ENCODE results near the gene CCDC33. TPM values are rescaled to one million over a fixed set of nuclear protein-coding genes. Genes with fewer than 3 reads are reported as not detected.

CCDC33 gene
- total RNA-seq, 1 experiment from 2014 or later, result 0.15 TPM

DNA sequence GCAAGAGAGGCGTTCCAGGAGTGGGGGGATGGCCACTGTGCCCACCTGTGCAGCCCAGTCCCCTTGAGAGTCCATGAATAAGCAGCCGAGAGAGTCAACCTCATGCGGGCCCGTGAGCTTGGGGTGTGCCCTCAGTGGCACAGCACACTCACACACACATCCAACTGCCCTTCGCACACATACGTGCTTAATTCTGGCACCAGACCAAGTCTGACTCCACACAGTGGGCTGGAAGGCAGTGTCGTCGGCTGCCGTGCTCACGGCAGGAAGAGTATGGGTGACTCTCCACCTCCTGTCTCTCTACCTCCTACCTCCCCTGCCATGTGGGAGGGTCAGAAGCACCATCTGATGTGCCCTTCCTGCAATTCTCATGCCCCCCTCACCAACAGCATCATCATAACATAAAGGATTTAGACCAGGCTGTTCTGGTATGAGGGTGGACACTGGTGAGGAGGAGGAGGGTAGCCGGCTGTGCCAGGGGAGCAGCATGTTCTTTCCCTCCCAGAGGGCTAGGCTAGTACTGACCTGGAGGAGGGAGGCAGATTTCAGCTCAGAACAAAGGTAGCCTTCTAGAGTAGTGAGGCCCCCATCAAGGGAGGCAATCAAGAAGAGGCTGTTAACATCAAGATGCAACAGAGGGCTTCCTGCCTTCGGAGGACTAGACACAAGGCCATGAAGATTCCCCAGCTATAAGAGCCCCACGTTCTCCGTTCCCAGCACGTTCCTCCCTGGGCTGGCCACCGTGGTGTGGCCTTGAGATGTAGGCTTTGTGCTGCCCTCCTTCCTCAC is 28.3 kb upstream of the CCDC33 start:
- Histone ChIP-seq H3K4me2 (ENCODE audit: low read length) (no peak overlapping the region), H2AFZ (ENCODE audit: low read depth, low read length, poor library complexity, severe bottlenecking) (no peak overlapping the region), H3K4me3 (replicated peaks in 1 of 2; ENCODE audit: low read depth in 1 of 2, low read length in 2 of 2) (no peak overlapping the region), H3K27me3 (ENCODE audit: insufficient read depth, low read length) (peaks cover 16% of the 10 kb centered on the region; the same call in 1 of the 2 replicates), H3K9me3 (ENCODE audit: control insufficient read depth in 1 of 2, insufficient read depth in 1 of 2, low read depth in 1 of 2, low read length in 2 of 2) (no peaks in the 10 kb centered on the region), H3K79me2 (ENCODE audit: insufficient read depth, low read length) (no peaks in the 10 kb centered on the region), H3K9me2 (ENCODE audit: insufficient read depth) (no peaks in the 10 kb centered on the region), H3K9ac (ENCODE audit: low read length) (no peak overlapping the region), H4K20me1 (ENCODE audit: insufficient read depth) (no peaks in the 10 kb centered on the region), H3K27ac (ENCODE audit: low read depth, low read length) (no peak overlapping the region), H3K4me1 (ENCODE audit: control insufficient read depth in 1 of 2, insufficient read depth in 2 of 2, low read length in 2 of 2) (peaks cover 6 to 15% of the 10 kb centered on the region in 2 experiments; a peak in 3 of 4 replicates), H3K36me3 (ENCODE audit: control insufficient read depth in 1 of 2, insufficient read depth in 2 of 2, low read length in 2 of 2) (no peaks in the 10 kb centered on the region)
- ChIA-PET RAD21 (ENCODE audit: low non-redundant PET in 1 of 2, low total read pairs in 2 of 2, uncharacterized antibody in 2 of 2, unreplicated experiment in 2 of 2) (no interaction called here), CTCF (no interaction called here), POLR2A (no interaction called here)
- BruUV-seq (replicated peaks), result no TSS peak
- intact Hi-C loops (cut with micrococcal nuclease), result no loop called here
- ATAC-seq, result no peak
- TF ChIP-seq CBX3 (IDR thresholded peaks at IDR 0.05; ENCODE audit: low read depth), result no peak
- no peak for TF ChIP-seq ELF1 (IDR thresholded peaks at IDR 0.05; ENCODE audit: borderline replicate concordance, low read depth)
- TF ChIP-seq EZH2phosphoT487 (IDR thresholded peaks at IDR 0.05; ENCODE audit: borderline replicate concordance), result no peak
- TF ChIP-seq JUND (IDR thresholded peaks at IDR 0.05), result no peak
- no peak for TF ChIP-seq ZFX (IDR thresholded peaks at IDR 0.05)
- TF ChIP-seq, protein P1, sequence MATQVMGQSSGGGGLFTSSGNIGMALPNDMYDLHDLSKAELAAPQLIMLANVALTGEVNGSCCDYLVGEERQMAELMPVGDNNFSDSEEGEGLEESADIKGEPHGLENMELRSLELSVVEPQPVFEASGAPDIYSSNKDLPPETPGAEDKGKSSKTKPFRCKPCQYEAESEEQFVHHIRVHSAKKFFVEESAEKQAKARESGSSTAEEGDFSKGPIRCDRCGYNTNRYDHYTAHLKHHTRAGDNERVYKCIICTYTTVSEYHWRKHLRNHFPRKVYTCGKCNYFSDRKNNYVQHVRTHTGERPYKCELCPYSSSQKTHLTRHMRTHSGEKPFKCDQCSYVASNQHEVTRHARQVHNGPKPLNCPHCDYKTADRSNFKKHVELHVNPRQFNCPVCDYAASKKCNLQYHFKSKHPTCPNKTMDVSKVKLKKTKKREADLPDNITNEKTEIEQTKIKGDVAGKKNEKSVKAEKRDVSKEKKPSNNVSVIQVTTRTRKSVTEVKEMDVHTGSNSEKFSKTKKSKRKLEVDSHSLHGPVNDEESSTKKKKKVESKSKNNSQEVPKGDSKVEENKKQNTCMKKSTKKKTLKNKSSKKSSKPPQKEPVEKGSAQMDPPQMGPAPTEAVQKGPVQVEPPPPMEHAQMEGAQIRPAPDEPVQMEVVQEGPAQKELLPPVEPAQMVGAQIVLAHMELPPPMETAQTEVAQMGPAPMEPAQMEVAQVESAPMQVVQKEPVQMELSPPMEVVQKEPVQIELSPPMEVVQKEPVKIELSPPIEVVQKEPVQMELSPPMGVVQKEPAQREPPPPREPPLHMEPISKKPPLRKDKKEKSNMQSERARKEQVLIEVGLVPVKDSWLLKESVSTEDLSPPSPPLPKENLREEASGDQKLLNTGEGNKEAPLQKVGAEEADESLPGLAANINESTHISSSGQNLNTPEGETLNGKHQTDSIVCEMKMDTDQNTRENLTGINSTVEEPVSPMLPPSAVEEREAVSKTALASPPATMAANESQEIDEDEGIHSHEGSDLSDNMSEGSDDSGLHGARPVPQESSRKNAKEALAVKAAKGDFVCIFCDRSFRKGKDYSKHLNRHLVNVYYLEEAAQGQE (IDR thresholded peaks at IDR 0.05; ENCODE audit: low read depth), result no peak
- no peak for TF ChIP-seq TCF7L2 (IDR thresholded peaks at IDR 0.05; ENCODE audit: borderline replicate concordance, extremely low read depth, insufficient read depth, insufficient read length)
- DNase-seq (ENCODE audit: low read depth, low spot score), result no peak

Measured in HCT116 (cell line).